H9 (cell line): ENCODE results near the gene MAP6. TPM values are rescaled to one million over a fixed set of nuclear protein-coding genes. Genes with fewer than 3 reads are reported as not detected.

Source experiments
- DNase-seq: peaks from one replicate; pipeline ENCODE4 v3.0.0-alpha.2; 2017
- H2AFZ ChIP-seq: one replicate; pipeline ENCODE4 v1.6.1; 2013; ENCODE audit warnings: mild to moderate bottlenecking, low read length, control low read depth, moderate library complexity
- H2AK5ac ChIP-seq: 2 replicates; pipeline ENCODE4 v1.6.1; 2013; ENCODE audit warnings: low read length, control low read depth, mixed read lengths; ENCODE audit not compliant: insufficient read length
- H2BK120ac ChIP-seq: one replicate; pipeline ENCODE4 v1.6.1; 2013; ENCODE audit warnings: low read depth, mild to moderate bottlenecking, low read length, control low read depth, inconsistent platforms; ENCODE audit not compliant: poor library complexity, severe bottlenecking
- H2BK12ac ChIP-seq: 2 replicates; pipeline ENCODE4 v1.6.1; 2013; ENCODE audit warnings: low read length, control low read depth, mixed read lengths, low read depth; ENCODE audit not compliant: insufficient read length
- H2BK15ac ChIP-seq: 2 replicates; pipeline ENCODE4 v1.6.1; 2013; ENCODE audit warnings: low read depth, low read length, control low read depth
- H2BK20ac ChIP-seq: one replicate; pipeline ENCODE4 v1.6.1; 2013; ENCODE audit warnings: low read depth, mild to moderate bottlenecking, low read length, control low read depth, inconsistent platforms; ENCODE audit not compliant: poor library complexity, severe bottlenecking
- H2BK5ac ChIP-seq: 2 replicates; pipeline ENCODE4 v1.6.1; 2013; ENCODE audit warnings: low read length, control low read depth, mixed read lengths; ENCODE audit not compliant: insufficient read length
- H3K14ac ChIP-seq: 2 replicates; pipeline ENCODE4 v1.6.1; 2013; ENCODE audit warnings: low read length, control low read depth; ENCODE audit not compliant: insufficient read depth
- H3K18ac ChIP-seq: 2 replicates; pipeline ENCODE4 v1.6.1; 2013; ENCODE audit warnings: low read depth, mild to moderate bottlenecking, mixed read lengths, low read length, control low read depth; ENCODE audit not compliant: insufficient read length
- H3K23ac ChIP-seq: 2 replicates; pipeline ENCODE4 v1.6.1; 2013; ENCODE audit warnings: low read length, control low read depth, mixed read lengths, low read depth; ENCODE audit not compliant: insufficient read length
- H3K23me2 ChIP-seq: 2 replicates; pipeline ENCODE4 v1.6.1; 2013; ENCODE audit warnings: low read depth, mild to moderate bottlenecking, mixed read lengths, low read length, control low read depth; ENCODE audit not compliant: insufficient read length, poor library complexity, severe bottlenecking
- H3K27ac ChIP-seq: 2 replicates; pipeline ENCODE4 v1.5.1; 2013; ENCODE audit warnings: low read length, control low read depth, mixed read lengths, low read depth; ENCODE audit not compliant: insufficient read length
- H3K27me3 ChIP-seq: 2 replicates; pipeline ENCODE4 v1.6.1; 2013; ENCODE audit warnings: low read length, control low read depth, inconsistent platforms; ENCODE audit not compliant: insufficient read depth
- H3K4ac ChIP-seq: 2 replicates; pipeline ENCODE4 v1.6.1; 2013; ENCODE audit warnings: low read depth, mild to moderate bottlenecking, control low read depth, inconsistent platforms, low read length, moderate library complexity
- H3K4me1 ChIP-seq: 2 replicates; pipeline ENCODE4 v1.6.1; 2013; ENCODE audit warnings: low read length, control low read depth, inconsistent platforms; ENCODE audit not compliant: insufficient read depth
- H3K4me2 ChIP-seq: 2 replicates; pipeline ENCODE4 v1.6.1; 2013; ENCODE audit warnings: low read length, control low read depth, mixed read lengths; ENCODE audit not compliant: insufficient read length, insufficient read depth
- H3K56ac ChIP-seq: 2 replicates; pipeline ENCODE4 v1.6.1; 2013; ENCODE audit warnings: low read depth, mild to moderate bottlenecking, mixed read lengths, low read length, control low read depth; ENCODE audit not compliant: insufficient read length
- H3K79me1 ChIP-seq: 2 replicates; pipeline ENCODE4 v1.6.1; 2013; ENCODE audit warnings: low read depth, mild to moderate bottlenecking, moderate library complexity, low read length, control low read depth, inconsistent platforms; ENCODE audit not compliant: insufficient read depth, poor library complexity, severe bottlenecking
- H3K79me2 ChIP-seq: 2 replicates; pipeline ENCODE4 v1.6.1; 2013; ENCODE audit warnings: low read length, control low read depth, inconsistent platforms; ENCODE audit not compliant: insufficient read depth
- H3K9ac ChIP-seq: 2 replicates; pipeline ENCODE4 v1.6.1; 2013; ENCODE audit warnings: low read length, control low read depth, mixed read lengths; ENCODE audit not compliant: insufficient read length; ENCODE audit errors: extremely low read depth
- H3K9me3 ChIP-seq: one replicate; pipeline ENCODE4 v1.6.1; 2013; ENCODE audit warnings: low read depth, low read length, inconsistent platforms; ENCODE audit not compliant: control insufficient read depth
- H3T11ph ChIP-seq: one replicate; pipeline ENCODE4 v1.6.1; 2013; ENCODE audit warnings: mild to moderate bottlenecking, low read length, control low read depth, inconsistent platforms
- H4K20me1 ChIP-seq: one replicate; pipeline ENCODE4 v1.6.1; 2013; ENCODE audit not compliant: control insufficient read depth, insufficient read length, insufficient read depth
- H4K5ac ChIP-seq: 2 replicates; pipeline ENCODE4 v1.6.1; 2013; ENCODE audit warnings: low read depth, mild to moderate bottlenecking, mixed read lengths, low read length, control low read depth; ENCODE audit not compliant: insufficient read length
- H4K8ac ChIP-seq: replicated peaks from 2 replicates; pipeline ENCODE4 v1.6.1; 2013; ENCODE audit warnings: low read length, control low read depth, mixed read lengths, low read depth; ENCODE audit not compliant: insufficient read length
- H4K91ac ChIP-seq: 2 replicates; pipeline ENCODE4 v1.6.1; 2013; ENCODE audit warnings: low read depth, mild to moderate bottlenecking, moderate library complexity, mixed read lengths, low read length, control low read depth; ENCODE audit not compliant: insufficient read length
- H3K27ac Mint-ChIP-seq, 3 experiments: 2 replicates in 2 of 3; 3 replicates in 1 of 3; pipeline ENCODE4 v1.8.0; 2020 to 2021; ENCODE audit warnings: mixed read lengths in 3 of 3, mild to moderate bottlenecking in 1 of 3, moderate library complexity in 1 of 3
- H3K27me3 Mint-ChIP-seq: 2 replicates; pipeline ENCODE4 v1.8.0; 2021; ENCODE audit warnings: low read depth, mild to moderate bottlenecking, moderate library complexity, mixed read lengths
- H3K36me3 Mint-ChIP-seq, 3 experiments: 2 replicates in 2 of 3; 3 replicates in 1 of 3; pipeline ENCODE4 v1.8.0; 2020 to 2021; ENCODE audit warnings: low read depth in 3 of 3, mixed read lengths in 3 of 3; ENCODE audit not compliant: insufficient read depth in 1 of 3
- H3K4me1 Mint-ChIP-seq, 2 experiments: 2 replicates each; pipeline ENCODE4 v1.8.0; 2020; ENCODE audit warnings: mixed read lengths in 2 of 2
- H3K4me3 Mint-ChIP-seq, 2 experiments: 2 replicates in 1 of 2; 3 replicates in 1 of 2; pipeline ENCODE4 v1.8.0; 2020 to 2021; ENCODE audit warnings: mild to moderate bottlenecking in 2 of 2, mixed read lengths in 2 of 2, moderate library complexity in 1 of 2
- H3K9me3 Mint-ChIP-seq, 2 experiments: 2 replicates in 1 of 2; 3 replicates in 1 of 2; pipeline ENCODE4 v1.8.0; 2020; ENCODE audit warnings: mild to moderate bottlenecking in 2 of 2, mixed read lengths in 2 of 2, moderate library complexity in 1 of 2
- WGBS: extraction: QIAGEN DNeasy Blood & Tissue Kit; methylation state at CpG from one replicate; pipeline ENCODE4 v1.1.7; 2013; ENCODE audit warnings: missing lambda C conversion rate, low lambda C conversion rate, mixed read lengths; ENCODE audit not compliant: insufficient read length; ENCODE audit errors: extremely low coverage; 5-methylcytosine and 5-hydroxymethylcytosine counted together
- total RNA-seq: library from RNA; stranded (reverse); gene quantifications from 2 replicates; pipeline ENCODE4 v1.2.1, GENCODE V29; 2021
- TF ChIP-seq, protein P1 (sequence below): fragments of 200-600 bp; sonication (generic); conservative IDR thresholded peaks from 3 replicates; pipeline ENCODE4 v1.8.0; 2021; ENCODE audit warnings: antibody characterized with exemption, mild to moderate bottlenecking

Gene MAP6
- total RNA-seq, 1 experiment from 2014 or later = 0.77 TPM

- H2BK120ac ChIP-seq = no peak overlapping the region
- H4K91ac ChIP-seq = no peak overlapping the region
- no peak overlapping the region for H2AK5ac ChIP-seq
- Mint-ChIP-seq H3K4me3 (peak overlapping the region in 1 of 2 experiments; percentile 45; a peak in 1 of 5 replicates), H3K9me3 (no peaks in the 10 kb centered on the region), H3K4me1 (peaks cover 25 to 52% of the 10 kb centered on the region in 2 experiments), H3K27ac (no peak overlapping the region), H3K36me3 (no peaks in the 10 kb centered on the region), H3K27me3 (no peaks in the 10 kb centered on the region; the same call in 1 of the 2 replicates)
- H3K4me2 ChIP-seq = no peak overlapping the region
- no peaks in the 10 kb centered on the region for H3K9me3 ChIP-seq
- no peaks in the 10 kb centered on the region; the same call in 1 of the 2 replicates for H3K4me1 ChIP-seq
- no peak overlapping the region for H3K14ac ChIP-seq
- H3K18ac ChIP-seq = no peak overlapping the region
- H4K8ac ChIP-seq = no peak overlapping the region
- no CpG with 5 or more reads among the region's 8 CpGs for WGBS
- no peaks in the 10 kb centered on the region for H4K20me1 ChIP-seq
- no peaks in the 10 kb centered on the region for H3K79me1 ChIP-seq
- no peak overlapping the region for H3K27ac ChIP-seq
- H3K27me3 ChIP-seq = no peaks in the 10 kb centered on the region
- H3T11ph ChIP-seq = no peak overlapping the region
- no peak overlapping the region for H3K56ac ChIP-seq
- no peak overlapping the region for H2AFZ ChIP-seq
- H2BK12ac ChIP-seq = no peak overlapping the region
- H3K23me2 ChIP-seq = no peaks in the 10 kb centered on the region
- H2BK5ac ChIP-seq = no peak overlapping the region
- no peaks in the 10 kb centered on the region; the same call in 1 of the 2 replicates for H3K79me2 ChIP-seq
- no peak for DNase-seq
- no peak overlapping the region for H2BK15ac ChIP-seq
- TF ChIP-seq, protein P1, sequence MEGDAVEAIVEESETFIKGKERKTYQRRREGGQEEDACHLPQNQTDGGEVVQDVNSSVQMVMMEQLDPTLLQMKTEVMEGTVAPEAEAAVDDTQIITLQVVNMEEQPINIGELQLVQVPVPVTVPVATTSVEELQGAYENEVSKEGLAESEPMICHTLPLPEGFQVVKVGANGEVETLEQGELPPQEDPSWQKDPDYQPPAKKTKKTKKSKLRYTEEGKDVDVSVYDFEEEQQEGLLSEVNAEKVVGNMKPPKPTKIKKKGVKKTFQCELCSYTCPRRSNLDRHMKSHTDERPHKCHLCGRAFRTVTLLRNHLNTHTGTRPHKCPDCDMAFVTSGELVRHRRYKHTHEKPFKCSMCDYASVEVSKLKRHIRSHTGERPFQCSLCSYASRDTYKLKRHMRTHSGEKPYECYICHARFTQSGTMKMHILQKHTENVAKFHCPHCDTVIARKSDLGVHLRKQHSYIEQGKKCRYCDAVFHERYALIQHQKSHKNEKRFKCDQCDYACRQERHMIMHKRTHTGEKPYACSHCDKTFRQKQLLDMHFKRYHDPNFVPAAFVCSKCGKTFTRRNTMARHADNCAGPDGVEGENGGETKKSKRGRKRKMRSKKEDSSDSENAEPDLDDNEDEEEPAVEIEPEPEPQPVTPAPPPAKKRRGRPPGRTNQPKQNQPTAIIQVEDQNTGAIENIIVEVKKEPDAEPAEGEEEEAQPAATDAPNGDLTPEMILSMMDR = no peak
- H2BK20ac ChIP-seq = no peak overlapping the region
- no peak overlapping the region for H3K9ac ChIP-seq
- H3K4ac ChIP-seq = no peak overlapping the region
- H3K23ac ChIP-seq = no peak overlapping the region
- H4K5ac ChIP-seq = no peak overlapping the region
Measured at GRCh38 chr11:75626889-75627529, 41.8 kb downstream of the MAP6 start.
